Sigmoid colon (tissue), 4 donors: ENCODE results near the gene EBLN2.

Experiments used
- EP300 ChIP-seq, 4 donors: sonication (generic); formaldehyde crosslinking; IDR thresholded peaks; one replicate each; pipeline ENCODE4 v1.6.1; 2017; ENCODE audit warnings: antibody characterized with exemption in 4 of 4
- POLR2A ChIP-seq, 2 donors: fragments of 450-650 bp; IDR thresholded peaks; one replicate each; pipeline ENCODE4 v1.6.1; 2016; ENCODE audit warnings: antibody characterized with exemption in 2 of 2, mild to moderate bottlenecking in 2 of 2, moderate library complexity in 2 of 2
- TF ChIP-seq, protein P1 (sequence below), 4 experiments: fragments of 450-650 bp in 3 of 4; fragments of 200-600 bp in 1 of 4; IDR thresholded peaks; one replicate each; pipeline ENCODE4 v1.5.1; 2016 to 2019; ENCODE audit warnings: antibody characterized with exemption in 4 of 4, mild to moderate bottlenecking in 3 of 4, moderate library complexity in 2 of 4

DNA sequence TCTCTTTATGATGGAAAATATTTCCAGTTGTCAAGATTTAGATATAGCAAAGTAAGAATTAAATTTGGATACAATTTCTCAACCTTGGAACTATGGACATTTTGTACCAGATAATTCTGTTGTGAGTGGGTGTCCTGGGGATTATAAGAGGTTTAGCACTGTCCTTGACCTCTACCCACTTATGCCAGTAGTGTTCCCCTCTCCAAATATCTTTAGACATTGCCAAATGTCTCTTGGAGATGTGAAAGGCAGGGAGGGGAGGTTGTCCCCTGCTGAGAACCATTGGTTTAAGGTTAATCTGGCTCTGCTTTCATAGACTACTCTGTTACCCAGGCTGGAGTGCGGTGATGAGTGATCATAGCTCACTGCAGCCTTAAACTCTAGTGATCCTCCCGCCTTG is at the start of gene EBLN2:
- no peak for TF ChIP-seq POLR2A (IDR thresholded peaks at IDR 0.05)
- TF ChIP-seq, protein P1, sequence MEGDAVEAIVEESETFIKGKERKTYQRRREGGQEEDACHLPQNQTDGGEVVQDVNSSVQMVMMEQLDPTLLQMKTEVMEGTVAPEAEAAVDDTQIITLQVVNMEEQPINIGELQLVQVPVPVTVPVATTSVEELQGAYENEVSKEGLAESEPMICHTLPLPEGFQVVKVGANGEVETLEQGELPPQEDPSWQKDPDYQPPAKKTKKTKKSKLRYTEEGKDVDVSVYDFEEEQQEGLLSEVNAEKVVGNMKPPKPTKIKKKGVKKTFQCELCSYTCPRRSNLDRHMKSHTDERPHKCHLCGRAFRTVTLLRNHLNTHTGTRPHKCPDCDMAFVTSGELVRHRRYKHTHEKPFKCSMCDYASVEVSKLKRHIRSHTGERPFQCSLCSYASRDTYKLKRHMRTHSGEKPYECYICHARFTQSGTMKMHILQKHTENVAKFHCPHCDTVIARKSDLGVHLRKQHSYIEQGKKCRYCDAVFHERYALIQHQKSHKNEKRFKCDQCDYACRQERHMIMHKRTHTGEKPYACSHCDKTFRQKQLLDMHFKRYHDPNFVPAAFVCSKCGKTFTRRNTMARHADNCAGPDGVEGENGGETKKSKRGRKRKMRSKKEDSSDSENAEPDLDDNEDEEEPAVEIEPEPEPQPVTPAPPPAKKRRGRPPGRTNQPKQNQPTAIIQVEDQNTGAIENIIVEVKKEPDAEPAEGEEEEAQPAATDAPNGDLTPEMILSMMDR (IDR thresholded peaks at IDR 0.05) = no peak
- no peak for TF ChIP-seq EP300 (IDR thresholded peaks at IDR 0.05)
